AG04450 (cell line): ENCODE measurements around the gene RDM1. TPM values are rescaled to one million over a fixed set of nuclear protein-coding genes. Genes with fewer than 3 reads are reported as not detected.

Experiments used
- CTCF ChIA-PET: fragments of 300-600, 350-600 bp; formaldehyde crosslinking; extraction: SDS; loops from one replicate; lab custom pipeline; 2022; ENCODE audit warnings: antibody characterized with exemption, inconsistent platforms; lab: Charles Lee
- POLR2A ChIA-PET: fragments of 350-600 bp; formaldehyde crosslinking; extraction: SDS; loops from one replicate; lab custom pipeline; 2021; ENCODE audit warnings: antibody characterized with exemption, inconsistent platforms; lab: Yijun Ruan, JAX
- DNase-seq: peaks from one replicate; pipeline ENCODE4 v3.0.0-alpha.2; 2011; ENCODE audit warnings: low read depth, low spot score
- H3K27ac ChIP-seq: one replicate; pipeline ENCODE4 v1.5.1; 2012; ENCODE audit warnings: low read depth, low read length, control low read depth
- H3K27me3 ChIP-seq: one replicate; pipeline ENCODE4 v1.6.0; 2012; ENCODE audit warnings: low read length; ENCODE audit not compliant: control insufficient read depth, insufficient read depth
- H3K4me3 ChIP-seq: 2 replicates; pipeline ENCODE4 v1.5.1; 2011; ENCODE audit warnings: mild to moderate bottlenecking, low read depth, low read length, control low read depth
- H3K9me3 ChIP-seq: 2 replicates; pipeline ENCODE4 v1.5.1; 2012; ENCODE audit warnings: low read length; ENCODE audit not compliant: control insufficient read depth, insufficient read depth
- CTCF ChIP-seq: IDR thresholded peaks from 2 replicates; pipeline ENCODE4 v1.5.1; 2011; ENCODE audit warnings: low read depth, low read length, control low read depth, inconsistent platforms
- polyA plus RNA-seq: library from polyadenylated mRNA; depleted of rRNA; stranded (reverse); fragments of >200 nt; gene quantifications from 2 replicates; pipeline ENCODE4 v1.2.3, GENCODE V29; 2011

The RDM1 gene
- polyA plus RNA-seq, 1 experiment = not detected

- TF ChIP-seq CTCF = no peak
- CTCF ChIA-PET = interaction anchor here (0.8 kb wide), 1 partner anchor 33 kb away, joined by 4 read pairs; no protein-coding TSS in a partner anchor
Measured at GRCh38 chr17:35936063-35936462, 5.5 kb upstream of the RDM1 start.

GRCh38 chr17:35934760-35935159 is 4.2 kb upstream of the RDM1 start:
- no peak for DNase-seq

More at GRCh38 chr17:35936063-35936462, 5.5 kb upstream of the RDM1 start:
- Histone ChIP-seq H3K27me3 (peaks cover 2% of the 10 kb centered on the region), H3K9me3 (no peaks in the 10 kb centered on the region), H3K4me3 (no peak overlapping the region), H3K27ac (no peak overlapping the region)
- no peak for DNase-seq
- POLR2A ChIA-PET = no interaction called here

GRCh38 chr17:35932586-35932985 is 2.0 kb upstream of the RDM1 start:
- no peak for DNase-seq
- POLR2A ChIA-PET = no interaction called here
- Histone ChIP-seq H3K27me3 (peaks cover 2% of the 10 kb centered on the region), H3K27ac (no peak overlapping the region), H3K4me3 (no peak overlapping the region), H3K9me3 (peaks cover 3% of the 10 kb centered on the region; the same call in 1 of the 2 replicates)
- CTCF ChIA-PET = interaction anchor here (1.5 kb wide), 1 partner anchor 12 kb away, joined by 5 read pairs; no protein-coding TSS in a partner anchor
- TF ChIP-seq CTCF = no peak

More at GRCh38 chr17:35934760-35935159, 4.2 kb upstream of the RDM1 start:
- no peak overlapping the region for H3K27ac ChIP-seq
- H3K4me3 ChIP-seq = no peak overlapping the region
- peaks cover 2% of the 10 kb centered on the region for H3K27me3 ChIP-seq
- TF ChIP-seq CTCF = no peak
- H3K9me3 ChIP-seq = peaks cover 3% of the 10 kb centered on the region; the same call in 1 of the 2 replicates
- ChIA-PET CTCF (interaction anchor here (1.5 kb wide), 1 partner anchor 13 kb away, joined by 7 read pairs; no protein-coding TSS in a partner anchor), POLR2A (no interaction called here)

- no peak for DNase-seq
- Histone ChIP-seq H3K27me3 (no peaks in the 10 kb centered on the region), H3K4me3 (no peak overlapping the region), H3K27ac (no peak overlapping the region), H3K9me3 (peaks cover 3% of the 10 kb centered on the region; the same call in 1 of the 2 replicates)
- ChIA-PET POLR2A (no interaction called here), CTCF (interaction anchor here (0.6 to 1.5 kb wide), 2 partner anchors 13 to 169 kb away, joined by 4 to 5 read pairs; no protein-coding TSS in a partner anchor)
- TF ChIP-seq CTCF = no peak
Measured at GRCh38 chr17:35931794-35932425, 1.3 kb upstream of the RDM1 start.

GRCh38 chr17:35927714-35928113 is 2.9 kb downstream of the RDM1 start:
- ChIA-PET CTCF (interaction anchor here (0.7 kb wide), 1 partner anchor 42 kb away, joined by 3 read pairs; no protein-coding TSS in a partner anchor), POLR2A (no interaction called here)
- Histone ChIP-seq H3K27ac (no peak overlapping the region), H3K9me3 (peaks cover 3% of the 10 kb centered on the region; the same call in 1 of the 2 replicates), H3K4me3 (no peak overlapping the region), H3K27me3 (no peaks in the 10 kb centered on the region)
- TF ChIP-seq CTCF = no peak
- no peak for DNase-seq
